GM19452 (cell line): ENCODE measurements around the gene CTDSP1.

Experiments used
- ATAC-seq: cut with Tn5 transposase; IDR thresholded peaks from one replicate; pipeline ENCODE4 v1.9.1; 2021; ENCODE audit not compliant: unreplicated experiment

The CTDSP1 gene

GRCh38 chr2:218422403-218423086, 22.9 kb downstream of the CTDSP1 start:
- no peak for ATAC-seq

GRCh38 chr2:218423584-218423983, 23.9 kb downstream of the CTDSP1 start:
- no peak for ATAC-seq

DNA sequence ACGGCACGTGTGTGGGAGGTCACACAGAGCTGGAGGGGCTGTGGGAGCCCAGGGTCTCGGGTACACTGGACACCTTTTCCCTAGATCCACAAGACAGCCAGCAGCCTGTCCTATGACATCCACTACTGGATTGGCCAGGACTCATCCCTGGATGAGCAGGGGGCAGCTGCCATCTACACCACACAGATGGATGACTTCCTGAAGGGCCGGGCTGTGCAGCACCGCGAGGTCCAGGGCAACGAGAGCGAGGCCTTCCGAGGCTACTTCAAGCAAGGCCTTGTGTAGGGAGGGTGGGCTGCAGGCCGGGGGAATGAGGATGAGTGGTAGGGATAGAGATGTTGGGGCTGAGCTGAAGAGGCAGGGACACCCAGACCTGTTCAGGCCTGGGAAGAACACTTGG, 25.9 kb downstream of the CTDSP1 start:
- ATAC-seq = no peak

DNA sequence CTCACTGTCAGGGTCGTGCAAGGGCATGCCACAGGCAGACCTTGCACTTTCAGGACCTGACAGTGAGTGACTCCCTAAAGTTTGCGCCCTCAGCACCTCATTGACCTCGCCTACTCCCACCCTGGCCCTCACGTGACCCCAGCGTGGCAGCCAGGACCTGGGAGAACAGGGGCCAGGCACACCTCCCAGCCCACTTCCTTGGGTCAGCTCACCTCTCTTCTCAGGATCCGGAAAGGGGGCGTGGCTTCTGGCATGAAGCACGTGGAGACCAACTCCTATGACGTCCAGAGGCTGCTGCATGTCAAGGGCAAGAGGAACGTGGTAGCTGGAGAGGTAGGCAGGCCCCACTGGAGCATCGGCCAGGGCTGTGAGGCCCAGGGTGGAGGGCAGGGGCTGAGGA, 28.1 kb downstream of the CTDSP1 start:
- ATAC-seq = no peak

GRCh38 chr2:218428846-218429558, 29.3 kb downstream of the CTDSP1 start:
- no peak for ATAC-seq

DNA sequence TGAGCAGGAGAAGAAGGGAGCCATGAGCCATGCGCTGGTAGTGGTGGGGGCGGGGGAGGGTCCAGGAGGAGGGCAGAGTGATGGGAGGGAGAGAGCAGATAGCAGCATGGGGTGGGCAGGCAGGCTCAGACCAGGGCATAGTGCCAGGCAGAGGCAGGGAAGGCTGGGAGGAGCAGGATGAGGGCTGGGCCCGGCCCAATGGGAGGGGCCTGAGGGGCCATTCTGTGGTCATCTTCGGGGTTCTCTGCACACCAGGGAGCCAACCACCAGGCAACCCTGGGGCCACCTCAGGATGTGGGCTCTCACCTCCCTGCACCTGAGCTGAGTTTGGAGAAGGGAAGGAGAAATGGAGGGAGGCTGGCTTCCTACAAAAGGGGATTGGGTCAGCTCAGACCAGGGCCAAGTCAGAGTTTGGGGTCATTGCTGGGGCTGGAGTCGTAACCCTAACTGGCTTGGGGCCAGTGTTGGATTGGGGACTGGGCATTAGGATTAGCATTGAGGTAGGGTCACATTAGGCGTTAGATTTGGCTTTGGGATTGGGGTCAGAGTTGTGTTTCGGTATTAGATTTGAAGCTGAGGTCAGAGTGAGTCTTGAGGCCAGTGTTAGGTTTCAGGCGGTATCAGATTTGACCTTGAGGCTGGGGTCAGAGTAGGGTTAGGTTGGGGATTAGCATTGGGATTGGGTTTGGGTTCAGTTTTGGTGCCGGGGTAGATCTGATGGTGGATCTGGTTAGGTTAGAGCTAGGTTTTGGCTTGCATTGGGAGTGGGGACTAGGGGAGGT, 30.4 kb downstream of the CTDSP1 start:
- no peak for ATAC-seq

DNA sequence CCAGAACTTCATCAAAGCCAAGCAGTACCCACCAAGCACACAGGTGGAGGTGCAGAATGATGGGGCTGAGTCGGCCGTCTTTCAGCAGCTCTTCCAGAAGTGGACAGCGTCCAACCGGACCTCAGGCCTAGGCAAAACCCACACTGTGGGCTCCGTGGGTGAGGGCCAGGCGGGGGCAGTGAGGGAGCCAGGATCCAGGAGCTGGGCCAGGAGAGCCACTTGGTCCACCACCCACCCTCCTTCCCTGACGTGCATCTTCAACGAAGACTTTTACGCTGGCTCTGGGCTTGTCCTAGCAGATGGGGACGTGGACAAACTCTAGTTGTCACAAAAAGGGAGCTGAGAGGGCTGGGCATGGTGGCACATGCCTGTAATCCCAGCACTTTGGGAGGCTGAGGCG, 31.1 kb downstream of the CTDSP1 start:
- ATAC-seq = no peak

- no peak for ATAC-seq
Observed at GRCh38 chr2:218431878-218432277, 32.2 kb downstream of the CTDSP1 start.

DNA sequence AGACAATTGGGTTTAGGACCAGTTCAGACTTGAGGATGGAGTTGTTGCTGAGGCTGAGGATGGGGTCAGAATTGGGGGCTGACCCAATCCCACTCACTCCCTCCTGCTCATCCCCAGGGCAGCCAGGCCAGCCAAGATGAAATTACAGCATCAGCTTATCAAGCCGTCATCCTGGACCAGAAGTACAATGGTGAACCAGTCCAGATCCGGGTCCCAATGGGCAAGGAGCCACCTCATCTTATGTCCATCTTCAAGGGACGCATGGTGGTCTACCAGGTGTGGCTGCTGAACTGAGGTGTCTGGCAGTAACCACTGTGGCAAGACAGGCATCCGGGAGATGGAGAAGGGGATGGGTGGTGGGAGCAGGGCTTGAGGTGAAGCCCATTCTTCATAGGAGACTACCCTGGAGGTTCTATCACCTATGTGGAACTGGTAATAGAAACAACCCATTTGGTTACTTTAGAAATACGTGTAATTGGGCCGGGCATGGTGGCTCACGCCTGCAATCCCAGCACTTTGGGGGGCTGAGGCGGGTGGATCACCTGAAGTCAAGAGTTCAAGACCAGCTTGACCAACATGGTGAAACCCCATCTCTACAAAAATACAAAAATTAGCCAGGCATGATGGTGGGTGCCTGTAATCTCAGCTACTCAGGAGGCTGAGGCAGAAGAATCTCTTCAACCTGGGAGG, 33.2 kb downstream of the CTDSP1 start:
- ATAC-seq = no peak

DNA sequence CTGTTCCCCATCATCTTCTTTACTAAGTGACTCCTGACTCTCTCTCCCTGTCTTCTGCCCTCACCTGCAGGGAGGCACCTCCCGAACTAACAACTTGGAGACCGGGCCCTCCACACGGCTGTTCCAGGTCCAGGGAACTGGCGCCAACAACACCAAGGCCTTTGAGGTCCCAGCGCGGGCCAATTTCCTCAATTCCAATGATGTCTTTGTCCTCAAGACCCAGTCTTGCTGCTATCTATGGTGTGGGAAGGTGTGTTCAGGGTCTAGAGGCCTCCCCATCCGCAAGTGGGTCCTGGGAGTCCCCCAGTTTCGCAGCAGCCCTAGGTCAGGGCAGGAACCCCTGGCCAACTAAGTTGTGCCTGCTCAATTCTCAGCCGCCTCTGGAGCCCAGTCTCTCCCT, 34.8 kb downstream of the CTDSP1 start:
- no peak for ATAC-seq

DNA sequence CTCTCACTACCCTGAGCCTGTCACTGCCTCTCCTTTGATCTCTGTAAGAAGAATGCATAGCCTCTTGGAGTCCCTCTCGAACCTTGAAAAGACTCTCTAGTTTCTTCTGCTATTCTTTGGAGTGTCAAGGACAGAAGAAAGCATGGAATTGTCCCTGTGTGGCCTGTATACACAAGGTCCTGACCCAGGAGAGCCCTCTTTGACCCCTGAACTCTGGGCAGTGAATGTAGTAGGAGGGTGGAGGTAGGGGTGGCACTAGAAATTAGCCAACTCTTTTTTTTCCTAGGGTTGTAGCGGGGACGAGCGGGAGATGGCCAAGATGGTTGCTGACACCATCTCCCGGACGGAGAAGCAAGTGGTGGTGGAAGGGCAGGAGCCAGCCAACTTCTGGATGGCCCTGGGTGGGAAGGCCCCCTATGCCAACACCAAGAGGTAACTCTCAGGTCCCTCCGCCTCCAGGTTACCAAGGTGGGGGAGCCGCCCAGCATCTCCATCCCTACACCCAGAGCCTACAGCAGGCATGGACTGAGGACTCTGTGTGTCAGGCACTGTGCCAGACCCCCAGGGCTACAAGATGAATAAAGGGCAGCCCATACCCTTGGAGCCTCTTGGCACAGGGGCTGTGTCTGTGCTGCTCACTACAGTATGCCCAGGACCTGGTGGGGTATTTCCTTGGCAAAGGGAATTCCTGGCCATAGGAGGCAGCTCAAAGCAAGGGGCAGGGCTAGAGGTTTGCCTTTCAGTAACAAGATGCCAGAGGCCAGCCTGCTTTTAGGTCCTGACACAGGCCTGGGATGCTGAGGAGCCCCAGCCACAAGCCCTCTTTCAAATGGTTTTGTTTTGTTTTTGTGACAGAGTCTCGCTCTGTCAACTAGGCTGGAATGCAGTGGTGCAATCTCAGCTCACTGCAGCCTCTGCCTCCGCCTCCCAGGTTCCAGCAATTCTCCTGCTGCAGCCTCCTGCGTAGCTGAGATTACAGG, 35.6 kb downstream of the CTDSP1 start:
- ATAC-seq = no peak

GRCh38 chr2:218436992-218437391, 37.3 kb downstream of the CTDSP1 start:
- ATAC-seq = no peak

- ATAC-seq = no peak
Observed at GRCh38 chr2:218437969-218438368, 38.3 kb downstream of the CTDSP1 start.

- no peak for ATAC-seq
Observed at GRCh38 chr2:218438596-218438995, 38.9 kb downstream of the CTDSP1 start.

DNA sequence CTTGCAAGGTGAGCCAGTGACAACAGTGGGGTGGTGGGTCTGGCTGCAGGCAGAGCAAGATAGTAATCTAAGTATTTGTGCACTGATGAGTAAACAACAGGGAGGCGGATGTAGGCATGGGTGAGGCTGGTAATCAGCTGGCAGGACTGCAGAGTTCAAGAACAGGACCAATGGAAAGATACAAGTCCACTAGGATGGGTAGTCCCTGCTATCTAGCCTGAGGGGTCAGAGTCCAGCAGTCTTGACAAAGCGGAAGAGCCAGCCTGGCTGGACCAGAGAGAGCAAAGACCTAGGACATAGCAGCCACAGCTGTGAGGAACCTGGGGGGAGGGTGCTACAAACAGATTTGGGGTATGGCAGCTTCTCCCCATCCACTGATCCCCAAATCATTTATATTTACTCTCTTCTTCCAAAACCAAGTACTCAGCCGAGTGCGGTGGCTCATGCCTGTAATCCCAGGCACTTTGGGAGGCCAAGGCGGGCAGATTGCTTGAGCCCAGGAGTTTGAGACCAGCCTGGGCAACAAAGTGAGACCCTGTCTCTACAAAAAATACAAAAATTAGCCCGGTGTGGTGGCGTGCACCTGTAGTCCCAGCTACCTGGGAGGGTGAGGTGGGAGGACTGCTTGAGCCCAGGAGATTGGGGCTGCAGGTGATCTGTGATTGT, 45.2 kb downstream of the CTDSP1 start:
- ATAC-seq = no peak

DNA sequence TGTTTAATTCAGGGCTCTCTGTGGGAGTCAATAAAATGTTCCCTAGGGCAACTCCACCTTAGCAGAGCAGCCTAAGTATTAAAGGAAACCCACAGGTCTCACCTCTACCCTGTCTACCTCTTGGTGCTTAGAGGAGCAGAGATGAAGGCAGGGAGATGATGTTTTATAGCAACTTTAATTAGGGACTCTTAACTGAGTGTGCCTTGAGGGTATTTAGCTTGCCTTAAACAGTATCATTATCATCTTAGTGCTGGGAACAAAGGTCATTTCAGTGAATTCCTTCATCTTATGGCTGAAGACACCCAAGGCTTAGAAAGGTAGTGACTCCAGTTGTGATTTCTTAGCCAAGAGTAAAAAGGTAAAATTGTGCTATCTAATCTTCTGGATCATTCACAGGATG, 45.9 kb downstream of the CTDSP1 start:
- no peak for ATAC-seq

GRCh38 chr2:218446547-218446946, 46.9 kb downstream of the CTDSP1 start:
- ATAC-seq = no peak

DNA sequence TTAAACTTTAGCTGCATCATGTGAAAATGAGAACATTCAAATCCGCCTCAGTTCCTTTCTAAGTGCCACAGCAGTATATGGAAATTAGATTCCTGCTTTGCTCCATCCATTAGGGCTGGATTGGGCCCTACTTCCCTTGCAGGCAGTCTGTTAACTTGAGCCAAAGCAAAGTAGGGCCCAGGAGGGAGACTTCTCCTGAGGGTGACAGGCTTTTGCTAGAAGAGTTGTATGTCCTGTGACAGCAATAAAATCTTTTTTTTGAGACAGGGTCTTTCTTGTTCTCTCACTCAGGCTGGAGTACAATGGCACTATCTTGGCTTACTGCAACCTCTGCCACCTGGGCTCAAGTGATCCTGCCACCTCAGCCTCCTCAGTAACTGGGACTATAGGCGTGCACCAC, 47.4 kb downstream of the CTDSP1 start:
- no peak for ATAC-seq

DNA sequence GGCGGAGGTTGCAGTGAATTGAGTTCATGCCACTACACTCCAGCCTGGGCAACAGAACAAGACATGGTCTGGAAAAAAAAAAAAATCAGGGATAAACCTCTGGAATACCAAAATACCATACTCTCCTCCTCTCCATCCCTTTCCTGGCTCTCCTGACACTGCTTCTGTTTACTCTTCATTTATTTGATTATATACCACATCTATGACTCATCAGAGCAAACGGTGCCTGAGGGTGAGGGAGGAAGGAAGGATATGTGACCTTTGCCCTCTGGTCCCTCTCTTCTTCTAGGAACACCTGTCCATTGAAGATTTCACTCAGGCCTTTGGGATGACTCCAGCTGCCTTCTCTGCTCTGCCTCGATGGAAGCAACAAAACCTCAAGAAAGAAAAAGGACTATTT, 49.3 kb downstream of the CTDSP1 start:
- ATAC-seq = no peak

GRCh38 chr2:218452079-218452478, 52.4 kb downstream of the CTDSP1 start:
- no peak for ATAC-seq
